Measurements from ENCODE around the gene PTH1R.

The PTH1R gene

GRCh38 chr3:46932455-46933225 lies 55.1 kb downstream of the PTH1R start:
- H4K20me1 ChIP-seq (ENCODE audit: insufficient read depth, low read length) = no peaks in the 10 kb centered on the region
- peaks cover 68% of the 10 kb centered on the region for H3K36me3 ChIP-seq (replicated peaks; ENCODE audit: low read depth, low read length)
- no peaks in the 10 kb centered on the region for H3K27me3 ChIP-seq (ENCODE audit: low read depth, low read length)
- peak overlapping the region; percentile 78 for H3K9ac ChIP-seq (ENCODE audit: low read length)
- peaks cover 98% of the 10 kb centered on the region for H3K4me1 ChIP-seq (ENCODE audit: low read length)
- peak overlapping the region; percentile 67 for H3K4me2 ChIP-seq (ENCODE audit: low read length)
- peaks cover 7% of the 10 kb centered on the region; the same call in 1 of the 2 replicates for H3K9me3 ChIP-seq (ENCODE audit: insufficient read depth, low read length)
- H3K79me2 ChIP-seq (ENCODE audit: low read length) = peaks cover 89% of the 10 kb centered on the region
- H3K4me3 ChIP-seq (ENCODE audit: low read length) = no peak overlapping the region
- no peak for TF ChIP-seq EZH2phosphoT487 (IDR thresholded peaks at IDR 0.05; ENCODE audit: low read depth)
- peak; percentile 26; the same call in 1 of the 2 replicates for TF ChIP-seq CTCF (IDR thresholded peaks at IDR 0.05; ENCODE audit: low read depth, low read length)
- peak overlapping the region; percentile 98 for H3K27ac ChIP-seq (ENCODE audit: low read length)
- H2AFZ ChIP-seq (ENCODE audit: low read depth, low read length) = no peak overlapping the region

- Histone ChIP-seq H3K79me2 (ENCODE audit: low read length) (peaks cover 92% of the 10 kb centered on the region), H3K27me3 (ENCODE audit: low read depth, low read length) (no peaks in the 10 kb centered on the region), H3K9me3 (ENCODE audit: insufficient read depth, low read length) (peaks cover 7% of the 10 kb centered on the region; the same call in 1 of the 2 replicates), H3K36me3 (replicated peaks; ENCODE audit: low read depth, low read length) (peaks cover 71% of the 10 kb centered on the region), H3K4me2 (ENCODE audit: low read length) (peak overlapping the region; percentile 67), H2AFZ (ENCODE audit: low read depth, low read length) (no peak overlapping the region), H3K27ac (ENCODE audit: low read length) (peak overlapping the region; percentile 98), H4K20me1 (ENCODE audit: insufficient read depth, low read length) (no peaks in the 10 kb centered on the region), H3K4me3 (ENCODE audit: low read length) (no peak overlapping the region), H3K4me1 (ENCODE audit: low read length) (peaks cover 98% of the 10 kb centered on the region), H3K9ac (ENCODE audit: low read length) (peak overlapping the region; percentile 78)
- TF ChIP-seq EZH2phosphoT487 (IDR thresholded peaks at IDR 0.05; ENCODE audit: low read depth) (no peak), CTCF (IDR thresholded peaks at IDR 0.05; ENCODE audit: low read depth, low read length) (no peak)
Observed at GRCh38 chr3:46933261-46933660, 55.7 kb downstream of the PTH1R start.

GRCh38 chr3:46934072-46934471 lies 56.6 kb downstream of the PTH1R start:
- Histone ChIP-seq H3K9me3 (ENCODE audit: insufficient read depth, low read length) (peaks cover 5% of the 10 kb centered on the region; the same call in 1 of the 2 replicates), H3K27ac (ENCODE audit: low read length) (peak overlapping the region; percentile 40), H3K36me3 (replicated peaks; ENCODE audit: low read depth, low read length) (peaks cover 70% of the 10 kb centered on the region), H3K27me3 (ENCODE audit: low read depth, low read length) (no peaks in the 10 kb centered on the region), H3K4me1 (ENCODE audit: low read length) (peaks cover 98% of the 10 kb centered on the region), H4K20me1 (ENCODE audit: insufficient read depth, low read length) (no peaks in the 10 kb centered on the region), H2AFZ (ENCODE audit: low read depth, low read length) (no peak overlapping the region), H3K4me2 (ENCODE audit: low read length) (no peak overlapping the region), H3K9ac (ENCODE audit: low read length) (no peak overlapping the region), H3K79me2 (ENCODE audit: low read length) (peaks cover 98% of the 10 kb centered on the region), H3K4me3 (ENCODE audit: low read length) (no peak overlapping the region)
- no peak for TF ChIP-seq EZH2phosphoT487 (IDR thresholded peaks at IDR 0.05; ENCODE audit: low read depth)
- no peak for TF ChIP-seq CTCF (IDR thresholded peaks at IDR 0.05; ENCODE audit: low read depth, low read length)

GRCh38 chr3:46934498-46935167 lies 57.1 kb downstream of the PTH1R start:
- Histone ChIP-seq H3K4me2 (ENCODE audit: low read length) (no peak overlapping the region), H3K4me3 (ENCODE audit: low read length) (no peak overlapping the region), H3K27ac (ENCODE audit: low read length) (peak overlapping the region; percentile 80), H2AFZ (ENCODE audit: low read depth, low read length) (no peak overlapping the region), H3K9ac (ENCODE audit: low read length) (no peak overlapping the region), H3K36me3 (replicated peaks; ENCODE audit: low read depth, low read length) (peaks cover 67% of the 10 kb centered on the region), H3K9me3 (ENCODE audit: insufficient read depth, low read length) (no peaks in the 10 kb centered on the region), H4K20me1 (ENCODE audit: insufficient read depth, low read length) (no peaks in the 10 kb centered on the region), H3K79me2 (ENCODE audit: low read length) (peaks cover 98% of the 10 kb centered on the region), H3K4me1 (ENCODE audit: low read length) (peaks cover 98% of the 10 kb centered on the region), H3K27me3 (ENCODE audit: low read depth, low read length) (no peaks in the 10 kb centered on the region)
- TF ChIP-seq CTCF (IDR thresholded peaks at IDR 0.05; ENCODE audit: low read depth, low read length) (no peak), EZH2phosphoT487 (IDR thresholded peaks at IDR 0.05; ENCODE audit: low read depth) (no peak)

All from OCI-LY3 (cell line).